Activated naive CD4-positive, alpha-beta T cell treated with anti-CD3 and anti-CD28 coated beads, Interleukin-2, amount 10 ng/mL, durations not matched to agents 5 hours and 36 hours (primary cell): ENCODE data around the gene RABGAP1. TPM values are rescaled to one million over a fixed set of nuclear protein-coding genes. Genes with fewer than 3 reads are reported as not detected.

Experiments used
- total RNA-seq, 2 experiments: library from RNA; stranded (reverse); gene quantifications; one replicate each; pipeline ENCODE4 v1.2.3, GENCODE V29; 2021

Gene RABGAP1
- 10 to 100 TPM; 29.8 to 32.6 TPM for total RNA-seq

GRCh38 chr9:122940749-122941581 is at the start of gene RABGAP1:
Gene RABGAP1, plus strand, starts transcription at chr9:122941020. Its CDS starts 16,040 bp downstream, at chr9:122957060.

GRCh38 chr9:122904823-122905710 is 35.8 kb upstream of the RABGAP1 start, which contains the start of gene RC3H2:
Gene RC3H2, minus strand, starts transcription at chr9:122905359. Its CDS starts 7,850 bp downstream, at chr9:122897509.

GRCh38 chr9:122912964-122913673 is 27.7 kb upstream of the RABGAP1 start, which contains the start of gene ZBTB6:
Gene ZBTB6, minus strand, starts transcription at chr9:122913323. Its CDS starts 1,251 bp downstream, at chr9:122912072.

GRCh38 chr9:122931226-122932121 is 9.3 kb upstream of the RABGAP1 start, which contains the start of gene ZBTB26:
Gene ZBTB26, minus strand, starts transcription at chr9:122931512. Its CDS starts 11,578 bp downstream, at chr9:122919934.

GRCh38 chr9:123033352-123033751 is 92.5 kb downstream of the RABGAP1 start, which contains the start of gene GPR21:
Gene GPR21, plus strand, starts transcription at chr9:123033667. Its CDS starts 900 bp downstream, at chr9:123034567.

Other genes with a start within 250 kb of the RABGAP1 start
- not detected for gene OR1L4, start 217.0 kb upstream of the RABGAP1 start, total RNA-seq
- not detected for gene OR1L6, start 198.7 kb upstream of the RABGAP1 start, total RNA-seq
- not detected for gene OR5C1, start 152.1 kb upstream of the RABGAP1 start, total RNA-seq
- gene OR1K1, start 140.9 kb upstream of the RABGAP1 start, total RNA-seq: not detected
- gene PDCL, start 112.4 kb upstream of the RABGAP1 start, total RNA-seq: 10 to 100 TPM; 23.0 to 25.4 TPM
- gene RC3H2, start 35.7 kb upstream of the RABGAP1 start, total RNA-seq: 10 to 100 TPM; 43.2 to 45.0 TPM
- gene ZBTB6, start 27.7 kb upstream of the RABGAP1 start, total RNA-seq: 10 to 100 TPM; 11.4 to 12.2 TPM
- gene ZBTB26, start 9.5 kb upstream of the RABGAP1 start, total RNA-seq: 1 to 10 TPM; 8.1 to 8.8 TPM
- 1 to 10 TPM in 1 of 2 experiments, under 1 TPM in 1; 0.78 to 1.3 TPM for gene GPR21, start 92.6 kb downstream of the RABGAP1 start, total RNA-seq